Measurements from ENCODE around the gene GDI2.

- TF ChIP-seq EZH2 (optimal IDR thresholded peaks at IDR 0.05; ENCODE audit: low read depth, low read length) (no peak), CTCF (IDR thresholded peaks at IDR 0.05; ENCODE audit: low read length) (no peak), EZH2phosphoT487 (IDR thresholded peaks at IDR 0.05; ENCODE audit: low read length) (no peak)
These were observed 47.6 kb downstream of the GDI2 start for GRCh38 chr10:5765617-5766016.

All from MM.1S (cell line).